Fibroblast of villous mesenchyme (primary cell): Measurements from ENCODE around the gene GPR39. TPM values are rescaled to one million over a fixed set of nuclear protein-coding genes. Genes with fewer than 3 reads are reported as not detected.

Source experiments
- DNase-seq: peaks from one replicate; pipeline ENCODE4 v3.0.0-alpha.2; 2010; ENCODE audit warnings: low read depth
- H3K4me3 ChIP-seq: 2 replicates; pipeline ENCODE4 v1.5.1; 2011; ENCODE audit warnings: low read depth, mild to moderate bottlenecking, low read length
- CTCF ChIP-seq: IDR thresholded peaks from 2 replicates; pipeline ENCODE4 v1.5.1; 2012; ENCODE audit warnings: low read depth, mild to moderate bottlenecking, low read length; ENCODE audit not compliant: insufficient read depth
- total RNA-seq: library from RNA; depleted of rRNA; stranded (reverse); fragments of >200 nt; gene quantifications from 2 replicates; pipeline ENCODE4 v1.2.3, GENCODE V29; 2012

The GPR39 gene
- total RNA-seq, 1 donor: 5.6 TPM

GRCh38 chr2:132617989-132618388 lies 201.4 kb downstream of the GPR39 start:
- no peak for TF ChIP-seq CTCF
- DNase-seq: no peak

DNA sequence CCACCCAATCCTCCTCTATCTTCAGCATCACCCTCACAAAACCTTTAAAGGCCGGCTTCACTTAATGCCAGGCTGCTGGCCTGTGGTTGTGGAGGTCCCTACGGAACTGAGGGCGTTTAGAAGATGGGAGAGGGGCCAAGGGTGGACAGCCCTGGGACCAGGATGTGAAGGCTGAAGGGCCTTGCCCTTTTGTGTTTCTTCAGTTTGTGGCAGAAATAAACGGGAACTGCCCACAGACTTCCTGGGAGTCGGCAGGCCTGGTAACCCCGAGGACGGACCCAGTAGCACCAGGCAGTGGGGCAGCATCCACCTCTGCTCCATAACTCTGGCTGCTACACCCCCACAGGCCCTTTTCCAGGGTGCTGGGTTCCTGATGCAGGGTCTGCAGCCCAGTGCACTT lies 202.1 kb downstream of the GPR39 start:
- no peak for DNase-seq
- no peak overlapping the region for H3K4me3 ChIP-seq
- TF ChIP-seq CTCF: no peak

More at GRCh38 chr2:132617989-132618388, 201.4 kb downstream of the GPR39 start:
- H3K4me3 ChIP-seq: no peak overlapping the region

DNA sequence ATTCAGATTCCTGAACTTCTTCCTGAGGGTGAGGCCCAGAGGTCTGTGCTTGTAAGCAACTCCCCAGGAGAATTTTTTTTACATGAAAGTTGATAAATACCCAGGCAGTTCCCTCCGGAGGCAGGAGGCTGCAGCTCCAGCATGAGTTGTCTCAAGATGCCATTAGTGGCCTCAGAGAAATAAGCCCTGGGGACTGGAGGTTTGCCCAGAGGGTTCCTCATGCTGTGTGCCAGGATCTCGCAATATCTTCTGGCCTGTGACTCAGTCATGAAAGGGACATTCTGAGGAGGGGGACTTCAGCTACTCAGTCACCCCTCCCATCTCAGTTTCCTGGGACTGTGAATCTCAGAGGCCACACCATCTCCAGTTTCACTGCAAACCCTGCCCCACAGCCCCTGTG lies 203.5 kb downstream of the GPR39 start:
- TF ChIP-seq CTCF: no peak
- no peak for DNase-seq
- no peak overlapping the region for H3K4me3 ChIP-seq

DNA sequence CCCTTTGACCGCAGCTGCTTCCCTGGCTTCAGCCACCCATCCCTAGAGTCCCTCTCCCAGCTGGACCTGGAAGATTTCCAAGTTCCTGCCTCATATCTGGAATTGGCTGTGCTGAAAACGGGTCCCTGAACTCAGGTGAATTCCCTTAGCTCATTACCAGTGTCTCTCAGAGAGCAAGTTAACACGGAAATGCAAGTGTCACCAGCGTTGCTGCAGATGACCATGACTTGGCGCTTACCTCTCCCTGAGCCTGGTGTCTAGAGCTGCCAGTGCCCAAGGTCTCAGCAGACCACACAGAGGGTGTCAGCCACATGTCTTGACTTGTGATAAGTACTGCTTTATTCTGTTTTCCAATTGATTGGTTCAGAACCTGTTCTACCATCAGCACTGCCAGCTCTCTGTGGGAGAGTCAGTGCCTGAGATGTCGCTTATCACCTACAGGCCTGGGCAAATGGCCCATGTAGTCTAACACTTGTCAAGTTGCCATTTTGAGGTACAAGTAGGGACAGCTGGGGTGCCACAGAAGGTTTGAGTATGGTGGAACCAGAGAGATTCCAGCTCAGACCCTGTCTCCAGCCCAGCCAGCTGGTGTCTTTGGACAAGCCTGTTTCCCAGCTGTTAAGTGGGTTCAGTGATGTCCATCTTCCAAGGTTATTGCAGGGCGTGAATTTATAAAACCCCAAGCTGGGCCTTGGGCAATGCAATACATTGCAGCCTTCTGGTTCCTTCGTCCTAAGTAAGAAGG lies 204.7 kb downstream of the GPR39 start:
- TF ChIP-seq CTCF: no peak
- no peak overlapping the region for H3K4me3 ChIP-seq
- no peak for DNase-seq

DNA sequence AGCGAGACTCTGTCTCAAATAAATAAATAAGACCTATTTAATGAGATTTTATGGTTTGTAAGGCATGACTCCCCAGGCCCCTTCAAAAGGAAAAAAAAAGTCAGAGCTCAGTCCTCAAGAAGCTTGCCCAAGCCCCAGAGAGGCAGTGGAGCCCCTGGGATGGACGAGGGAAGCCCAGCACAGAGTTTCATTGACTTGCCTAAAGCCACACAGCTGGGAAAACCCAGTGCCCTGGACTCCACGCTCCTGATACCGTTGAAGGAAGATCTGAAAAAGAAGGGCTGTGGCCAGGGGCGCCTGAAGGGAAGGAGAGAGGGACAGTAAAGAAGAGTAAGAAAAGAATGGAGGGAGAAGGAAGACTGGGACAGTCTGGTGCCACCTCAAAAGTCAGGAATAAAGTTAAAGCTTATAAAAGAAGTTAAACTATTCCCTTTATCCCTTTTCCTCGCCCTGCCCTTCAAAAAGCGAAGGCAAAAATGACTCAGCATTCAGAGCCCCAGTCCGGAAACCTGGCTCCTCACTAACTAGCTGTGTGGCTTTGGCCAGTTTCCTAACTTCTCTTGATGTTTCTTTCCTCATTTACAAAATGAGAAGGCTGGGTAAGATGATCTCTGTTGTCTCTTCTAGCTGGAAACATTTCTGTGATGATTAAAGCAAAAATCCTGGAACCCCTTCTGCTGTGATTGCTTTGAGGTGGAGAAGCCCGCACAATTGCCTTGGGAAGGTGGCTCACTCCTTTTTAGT lies 206.7 kb downstream of the GPR39 start:
- TF ChIP-seq CTCF: no peak
- DNase-seq: peak; percentile 44
- H3K4me3 ChIP-seq: no peak overlapping the region

GRCh38 chr2:132627536-132627935 lies 210.9 kb downstream of the GPR39 start:
- H3K4me3 ChIP-seq: no peak overlapping the region
- TF ChIP-seq CTCF: no peak
- peak; percentile 16 for DNase-seq
